HepG2 (cell line): ENCODE results near the gene KRT81. TPM values are rescaled to one million over a fixed set of nuclear protein-coding genes. Genes with fewer than 3 reads are reported as not detected.

Experiments used
- ATAC-seq: fragments of 200-7000 bp; cut with Tn5 transposase; 3 replicates; pipeline ENCODE4 v1.9.1; 2020; ENCODE audit warnings: mild to moderate bottlenecking, moderate library complexity
- BruUV-seq: library from RNA; stranded (reverse); fragments of 400-500 nt; replicated peaks from 2 replicates; lab custom pipeline; 2021; lab: Mats Ljungman, UMichigan
- CTCF ChIA-PET: fragments of 300-600 bp; formaldehyde crosslinking; extraction: SDS; loops from one replicate; lab custom pipeline; 2021; ENCODE audit warnings: low total read pairs, inconsistent platforms, low intra/inter-chr PET ratio; lab: Yijun Ruan, JAX
- POLR2A ChIA-PET: fragments of 350-600 bp; sonication (Branson Sonifier 250); formaldehyde crosslinking; loops from one replicate; lab custom pipeline; 2020; ENCODE audit warnings: antibody characterized with exemption, inconsistent platforms; lab: Yijun Ruan, JAX
- DNase-seq: peaks from one replicate; pipeline ENCODE4 v3.0.0-alpha.2; 2015; ENCODE audit warnings: low spot score
- FAIRE-seq: peaks from 3 replicates; lab custom pipeline; 2011; peaks lifted over from hg19 to GRCh38; lab: Jason Lieb, UNC
- H2AFZ ChIP-seq: one replicate; pipeline ENCODE4 v1.6.1; 2011; ENCODE audit warnings: low read length, inconsistent platforms
- H3K27ac ChIP-seq: fragments of 300-600 bp; 3 replicates; pipeline ENCODE4 v1.8.0; 2011; ENCODE audit warnings: mixed run types, mild to moderate bottlenecking, mixed read lengths, low read length, inconsistent platforms; ENCODE audit not compliant: insufficient read depth; ENCODE audit errors: extremely low read length
- H3K27me3 ChIP-seq, 2 experiments: fragments of 200-600 bp in 1 of 2; 2 replicates in 1 of 2; 3 replicates in 1 of 2; pipeline versions ENCODE4 v1.6.0 to v1.8.0; 2011; ENCODE audit warnings: low read length in 2 of 2, mild to moderate bottlenecking in 2 of 2, moderate library complexity in 2 of 2, inconsistent platforms in 1 of 2; ENCODE audit not compliant: insufficient read depth in 2 of 2, control insufficient read depth in 1 of 2
- H3K36me3 ChIP-seq, 2 experiments: fragments of 200-600 bp in 1 of 2; replicated peaks in 1 of 2; 2 replicates in 1 of 2; 3 replicates in 1 of 2; pipeline versions ENCODE4 v1.5.1 to v1.8.0; 2011; ENCODE audit warnings: low read length in 2 of 2, inconsistent platforms in 1 of 2; ENCODE audit not compliant: insufficient read depth in 2 of 2, control insufficient read depth in 1 of 2
- H3K4me1 ChIP-seq: 2 replicates; pipeline ENCODE4 v1.5.1; 2012; ENCODE audit warnings: low read length, inconsistent platforms; ENCODE audit not compliant: insufficient read depth
- H3K4me2 ChIP-seq: 2 replicates; pipeline ENCODE4 v1.6.0; 2011; ENCODE audit warnings: low read depth, low read length, inconsistent platforms
- H3K4me3 ChIP-seq, 3 experiments: fragments of 200-600 bp in 1 of 3; sonication (generic), shearing (Covaris generic) in 1 of 3; replicated peaks in 1 of 3; 2 replicates each; pipeline ENCODE4 v1.5.1; 2011 to 2016; ENCODE audit warnings: low read length in 3 of 3, inconsistent platforms in 2 of 3, low read depth in 2 of 3, mild to moderate bottlenecking in 2 of 3, control low read depth in 1 of 3, mixed read lengths in 1 of 3; ENCODE audit not compliant: insufficient read depth in 1 of 3
- H3K79me2 ChIP-seq: one replicate; pipeline ENCODE4 v1.6.1; 2011; ENCODE audit warnings: low read length, inconsistent platforms; ENCODE audit not compliant: insufficient read depth
- H3K9ac ChIP-seq: 2 replicates; pipeline ENCODE4 v1.6.0; 2011; ENCODE audit warnings: mild to moderate bottlenecking, low read depth, low read length, inconsistent platforms; ENCODE audit not compliant: insufficient read depth
- H3K9me3 ChIP-seq: 2 replicates; pipeline ENCODE4 v1.5.1; 2012; ENCODE audit warnings: mild to moderate bottlenecking, low read length
- H4K20me1 ChIP-seq: 2 replicates; pipeline ENCODE4 v1.6.0; 2011; ENCODE audit warnings: inconsistent platforms, mild to moderate bottlenecking, low read length, moderate library complexity; ENCODE audit not compliant: insufficient read depth
- EP300 ChIP-seq, 3 experiments: sonication (generic) in 1 of 3; formaldehyde crosslinking in 1 of 3; IDR thresholded peaks; 2 replicates each; pipeline versions ENCODE4 v1.5.1 to v1.6.1; 2011 to 2020; ENCODE audit warnings: low read depth in 2 of 3, low read length in 2 of 3, borderline replicate concordance in 1 of 3, improper control_type of control experiment in 1 of 3, mild to moderate bottlenecking in 1 of 3, missing genetic modification reagents in 1 of 3, moderate library complexity in 1 of 3
- RAD51 ChIP-seq: fragments of 450-650 bp; IDR thresholded peaks from 2 replicates; pipeline ENCODE4 v1.6.1; 2016; ENCODE audit warnings: borderline replicate concordance
- WGBS: methylation state at CpG from one replicate; pipeline ENCODE4 v1.1.6; 2017; ENCODE audit warnings: low lambda C conversion rate; 5-methylcytosine and 5-hydroxymethylcytosine counted together
- in situ Hi-C: cut with HindIII; loops from 2 replicates; pipeline ENCODE4 v1.10.0; 2017; ENCODE audit warnings: low pct_unique_long_range_greater_than_20kb; ENCODE audit not compliant: extremely low pct_ligation_motif_present
- intact Hi-C: fragments of 100-400 bp; cut with micrococcal nuclease; formaldehyde crosslinking; loops from one replicate; pipeline ENCODE4 v1.10.0; 2022; ENCODE audit not compliant: unreplicated experiment
- polyA plus RNA-seq, 8 experiments: library from polyadenylated mRNA; depleted of rRNA in 3 of 8; stranded (reverse) in 7 of 8; unstranded in 1 of 8; fragments of >200 nt; fragmentation: Illumina TruSeq in 4 of 8; extraction: Trizol in 4 of 8; gene quantifications; 2 replicates each; pipeline versions ENCODE4 v1.2.1 to v1.2.3, GENCODE V29; 2011 to 2016; ENCODE audit warnings: low read depth in 4 of 8, missing spikeins in 1 of 8, mixed read lengths in 1 of 8; ENCODE audit not compliant: insufficient read depth in 1 of 8
- total RNA-seq, 5 experiments: library from RNA; depleted of rRNA; stranded (reverse); fragments of >200 nt; fragmentation: Illumina TruSeq; extraction: Trizol; gene quantifications; 2 replicates each; pipeline ENCODE4 v1.2.3, GENCODE V29; 2016; ENCODE audit warnings: low read depth in 1 of 5
- TF ChIP-seq, protein P1 (sequence below): sonication (generic); formaldehyde crosslinking; IDR thresholded peaks from 2 replicates; pipeline ENCODE4 v1.4.0; 2020; ENCODE audit warnings: missing genetic modification reagents, borderline replicate concordance

KRT81 gene
- total and polyA plus RNA-seq, 2 of the 13 experiments (the other 11 are each of a cell fraction or from before 2014, with no cell fraction given), result not detected

DNA sequence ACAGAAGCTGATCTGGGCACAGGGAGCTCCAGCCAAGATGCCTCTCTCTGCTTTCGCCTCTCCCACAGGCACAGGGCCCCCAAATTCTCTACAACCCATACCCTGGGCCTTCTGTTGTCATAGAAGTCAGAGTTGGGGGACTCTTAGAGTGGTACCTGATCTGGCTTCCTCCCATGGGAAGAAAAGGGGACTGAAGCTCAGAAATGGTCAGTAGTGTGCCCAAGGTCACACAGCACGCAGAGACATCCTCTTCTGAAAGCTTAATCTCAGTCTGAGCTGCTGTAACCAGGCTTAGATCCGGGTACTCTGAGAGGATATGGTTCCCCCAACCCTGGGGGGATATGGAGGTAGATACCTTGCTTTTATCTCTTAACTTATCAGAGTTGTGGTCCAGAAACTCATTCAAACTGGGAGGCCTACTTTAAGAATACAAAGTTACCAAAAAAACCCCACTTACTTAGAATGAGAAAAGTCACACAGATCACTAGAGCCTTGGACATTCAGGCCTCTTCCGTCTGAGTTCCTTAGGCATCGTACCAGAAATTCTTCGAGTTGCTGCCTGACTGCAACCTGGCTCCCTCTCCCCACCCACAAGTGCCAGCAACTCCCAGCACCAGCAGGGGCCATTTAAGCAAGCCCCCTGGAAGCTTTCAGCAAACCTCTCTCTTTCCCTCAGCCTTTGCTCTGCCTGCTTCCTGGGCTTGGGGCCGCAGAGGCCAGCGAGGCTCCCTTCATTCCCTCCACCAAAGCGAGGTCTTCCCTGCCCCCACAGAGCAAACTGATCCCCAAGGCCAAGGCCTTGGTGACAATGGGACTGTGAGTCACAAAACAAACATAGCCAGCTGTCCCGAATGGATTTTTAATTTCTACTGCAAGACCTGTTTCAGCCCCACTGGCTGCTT lies 44.4 kb downstream of the KRT81 start (continued):
- TF ChIP-seq EP300 (IDR thresholded peaks at IDR 0.05; ENCODE audit: low read depth in 2 of 2, low read length in 2 of 2), result peak in 1 of 2 experiments; percentile 53; a peak in 1 of 4 replicates
- TF ChIP-seq EP300 (CRISPR knock-in tag; IDR thresholded peaks at IDR 0.05; ENCODE audit: borderline replicate concordance), result peak; percentile 44; the same call in 1 of the 2 replicates

DNA sequence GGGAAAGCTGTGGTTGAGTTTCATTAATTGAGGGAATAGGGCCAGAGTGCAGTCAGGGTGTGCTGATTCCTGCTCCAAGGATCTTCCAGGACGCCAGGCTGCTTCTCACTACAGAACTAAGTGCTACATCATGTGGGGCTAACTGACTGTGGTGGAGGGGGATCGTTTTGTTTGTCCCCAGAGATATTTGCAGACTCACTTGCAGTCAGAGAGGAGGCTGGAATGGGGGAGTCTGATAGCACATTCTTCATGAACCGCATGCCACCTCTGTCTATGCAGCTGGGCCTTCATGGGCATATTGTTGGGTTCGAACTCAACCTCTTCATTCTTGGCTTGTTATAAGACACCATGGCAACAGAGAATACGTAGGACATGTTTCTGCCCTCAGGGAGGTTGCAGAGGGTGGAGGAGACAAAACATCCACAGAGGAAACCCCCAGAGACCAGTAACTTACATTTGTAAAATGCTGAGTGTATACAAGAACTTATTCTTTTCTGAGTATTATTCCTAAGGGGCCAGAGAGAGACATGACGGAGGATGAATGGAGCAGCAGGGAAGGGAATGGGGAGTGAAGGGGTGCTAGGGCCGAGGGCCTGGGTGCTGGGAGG lies 45.3 kb downstream of the KRT81 start:
- intact Hi-C loops (no loop called here), in situ Hi-C loops (no loop called here)
- no peaks in the 10 kb centered on the region for H3K79me2 ChIP-seq
- no peak overlapping the region for H3K9ac ChIP-seq
- TF ChIP-seq RAD51, result no peak
- TF ChIP-seq, protein P1, sequence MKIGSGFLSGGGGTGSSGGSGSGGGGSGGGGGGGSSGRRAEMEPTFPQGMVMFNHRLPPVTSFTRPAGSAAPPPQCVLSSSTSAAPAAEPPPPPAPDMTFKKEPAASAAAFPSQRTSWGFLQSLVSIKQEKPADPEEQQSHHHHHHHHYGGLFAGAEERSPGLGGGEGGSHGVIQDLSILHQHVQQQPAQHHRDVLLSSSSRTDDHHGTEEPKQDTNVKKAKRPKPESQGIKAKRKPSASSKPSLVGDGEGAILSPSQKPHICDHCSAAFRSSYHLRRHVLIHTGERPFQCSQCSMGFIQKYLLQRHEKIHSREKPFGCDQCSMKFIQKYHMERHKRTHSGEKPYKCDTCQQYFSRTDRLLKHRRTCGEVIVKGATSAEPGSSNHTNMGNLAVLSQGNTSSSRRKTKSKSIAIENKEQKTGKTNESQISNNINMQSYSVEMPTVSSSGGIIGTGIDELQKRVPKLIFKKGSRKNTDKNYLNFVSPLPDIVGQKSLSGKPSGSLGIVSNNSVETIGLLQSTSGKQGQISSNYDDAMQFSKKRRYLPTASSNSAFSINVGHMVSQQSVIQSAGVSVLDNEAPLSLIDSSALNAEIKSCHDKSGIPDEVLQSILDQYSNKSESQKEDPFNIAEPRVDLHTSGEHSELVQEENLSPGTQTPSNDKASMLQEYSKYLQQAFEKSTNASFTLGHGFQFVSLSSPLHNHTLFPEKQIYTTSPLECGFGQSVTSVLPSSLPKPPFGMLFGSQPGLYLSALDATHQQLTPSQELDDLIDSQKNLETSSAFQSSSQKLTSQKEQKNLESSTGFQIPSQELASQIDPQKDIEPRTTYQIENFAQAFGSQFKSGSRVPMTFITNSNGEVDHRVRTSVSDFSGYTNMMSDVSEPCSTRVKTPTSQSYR (CRISPR knock-in tag), result no peak
- DNase-seq (no peak), FAIRE-seq (no peak), ATAC-seq (no peak)
- no peak overlapping the region for H3K4me2 ChIP-seq
- H3K27ac ChIP-seq, result no peak overlapping the region
- H3K9me3 ChIP-seq, result no peaks in the 10 kb centered on the region
- H3K36me3 ChIP-seq, result no peaks in the 10 kb centered on the region
- H4K20me1 ChIP-seq, result 0 out of 2 replicates have a peak, but pooled peaks cover 2% of the 10 kb centered on the region
- no TSS peak for BruUV-seq
- WGBS, result 15% methylated on average over 7 of the region's 7 CpGs
- peaks cover 20% of the 10 kb centered on the region for H3K4me1 ChIP-seq
- ChIA-PET CTCF (no interaction called here), POLR2A (no interaction called here)
- H3K4me3 ChIP-seq, result no peak overlapping the region
- peaks cover 6 to 54% of the 10 kb centered on the region in 2 experiments; a peak in 4 of 5 replicates for H3K27me3 ChIP-seq
- H2AFZ ChIP-seq, result no peak overlapping the region
